Retinal pigment epithelial cell (primary cell): ENCODE measurements around the gene PRSS48.

Experiments
- DNase-seq: peaks from one replicate; pipeline ENCODE4 v3.0.0-alpha.2; 2010; ENCODE audit warnings: low read depth
- H3K4me3 ChIP-seq: 2 replicates; pipeline ENCODE4 v1.5.1; 2011; ENCODE audit warnings: mild to moderate bottlenecking, low read length, control low read depth, moderate library complexity
- CTCF ChIP-seq: conservative IDR thresholded peaks from 2 replicates; pipeline ENCODE4 v1.5.1; 2011; ENCODE audit warnings: low read depth, low read length, control low read depth, inconsistent platforms

The PRSS48 gene

GRCh38 chr4:151291485-151291884 lies 14.5 kb downstream of the PRSS48 start:
- no peak for TF ChIP-seq CTCF
- DNase-seq, result no peak
- no peak overlapping the region for H3K4me3 ChIP-seq

GRCh38 chr4:151292038-151292437 lies 15.1 kb downstream of the PRSS48 start:
- no peak overlapping the region for H3K4me3 ChIP-seq
- no peak for TF ChIP-seq CTCF
- no peak for DNase-seq

- no peak for DNase-seq
- TF ChIP-seq CTCF, result no peak
- no peak overlapping the region for H3K4me3 ChIP-seq
Observed at GRCh38 chr4:151294833-151295496, 18.0 kb downstream of the PRSS48 start.

- no peak for DNase-seq
- TF ChIP-seq CTCF, result no peak
Observed at GRCh38 chr4:151296227-151296626, 19.3 kb downstream of the PRSS48 start.

GRCh38 chr4:151297170-151297569 lies 20.2 kb downstream of the PRSS48 start:
- no peak for TF ChIP-seq CTCF
- no peak overlapping the region for H3K4me3 ChIP-seq
- DNase-seq, result no peak

More at GRCh38 chr4:151296227-151296626, 19.3 kb downstream of the PRSS48 start:
- H3K4me3 ChIP-seq, result no peak overlapping the region

GRCh38 chr4:151302432-151302831 lies 25.5 kb downstream of the PRSS48 start:
- DNase-seq, result no peak
- no peak overlapping the region for H3K4me3 ChIP-seq
- TF ChIP-seq CTCF, result no peak

GRCh38 chr4:151304226-151304625 lies 27.3 kb downstream of the PRSS48 start:
- H3K4me3 ChIP-seq, result no peak overlapping the region
- DNase-seq, result no peak

More at GRCh38 chr4:151304226-151304625, 27.3 kb downstream of the PRSS48 start:
- no peak for TF ChIP-seq CTCF
